ENCODE results near the gene KRTAP27-1.

Gene KRTAP27-1

GRCh38 chr21:30337276-30337744 lies at the start of gene KRTAP27-1:
TSS of gene KRTAP27-1 (minus strand) at chr21:30337694. CDS start at chr21:30337668, 26 bp downstream.
- DNase-seq (ENCODE audit: low spot score in 2 of 2) (no peak), ATAC-seq (no peak)
- no peaks in the 10 kb centered on the region for H3K4me1 Mint-ChIP-seq
- H3K27ac Mint-ChIP-seq = no peak within 1 kb of the TSS
- H3K9me3 Mint-ChIP-seq = no peaks in the 10 kb centered on the region
- no peaks in the 10 kb centered on the region for H3K36me3 Mint-ChIP-seq
- H3K4me3 Mint-ChIP-seq = no peak within 1 kb of the TSS

- DNase-seq (ENCODE audit: low spot score in 2 of 2) = no peak
- no peak for ATAC-seq
- Mint-ChIP-seq H3K36me3 (no peaks in the 10 kb centered on the region), H3K27ac (no peak overlapping the region), H3K9me3 (peaks cover 14% of the 10 kb centered on the region), H3K4me3 (no peak overlapping the region), H3K4me1 (no peaks in the 10 kb centered on the region)
Observed at GRCh38 chr21:30382201-30382600, 44.7 kb upstream of the KRTAP27-1 start.

DNA sequence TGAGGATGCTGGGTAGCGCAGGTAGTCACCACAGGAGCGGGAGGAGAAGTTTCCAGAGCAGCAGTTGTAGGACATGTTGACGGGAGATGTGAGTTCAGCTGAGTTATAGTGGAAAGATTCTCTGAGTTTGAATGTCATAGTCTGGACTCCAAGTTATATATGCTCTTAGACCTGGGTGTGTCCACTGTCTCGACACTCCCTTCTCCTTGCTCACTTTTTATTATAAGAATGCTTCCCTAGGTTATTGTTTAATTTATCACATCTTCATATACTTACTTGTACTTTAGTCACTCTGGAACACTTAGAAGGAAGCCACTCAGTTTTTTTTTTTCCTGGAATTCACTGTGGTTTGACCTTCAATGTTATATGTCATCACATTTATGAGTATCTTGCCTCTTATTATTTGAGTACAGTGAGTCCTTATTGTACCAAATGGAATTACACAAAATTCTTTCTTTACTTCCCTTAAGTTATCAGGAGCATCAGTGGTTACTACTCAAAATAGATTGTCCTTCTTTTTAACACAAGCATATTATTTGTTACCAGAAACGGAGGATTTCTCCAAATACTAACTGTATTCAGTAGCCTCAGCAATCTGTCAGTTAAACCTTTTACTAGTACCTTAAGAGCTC lies 34.8 kb upstream of the KRTAP27-1 start, which contains the start of gene KRTAP13-2:
TSS of gene KRTAP13-2 (minus strand) at position 133 of the 632 bp plus-strand sequence. CDS start at position 75, 58 bp downstream.
- Mint-ChIP-seq H3K4me1 (no peaks in the 10 kb centered on the region), H3K9me3 (peaks cover 9% of the 10 kb centered on the region), H3K36me3 (no peaks in the 10 kb centered on the region), H3K27ac (no peak within 1 kb of the TSS), H3K4me3 (no peak within 1 kb of the TSS)
- no peak for DNase-seq (ENCODE audit: low spot score in 2 of 2)
- ATAC-seq = no peak

GRCh38 chr21:30355906-30356305 lies 18.4 kb upstream of the KRTAP27-1 start:
- Mint-ChIP-seq H3K4me1 (no peaks in the 10 kb centered on the region), H3K27ac (no peak overlapping the region), H3K4me3 (no peak overlapping the region), H3K36me3 (no peaks in the 10 kb centered on the region), H3K9me3 (peaks cover 11% of the 10 kb centered on the region)
- no peak for ATAC-seq
- no peak for DNase-seq (ENCODE audit: low spot score in 2 of 2)

DNA sequence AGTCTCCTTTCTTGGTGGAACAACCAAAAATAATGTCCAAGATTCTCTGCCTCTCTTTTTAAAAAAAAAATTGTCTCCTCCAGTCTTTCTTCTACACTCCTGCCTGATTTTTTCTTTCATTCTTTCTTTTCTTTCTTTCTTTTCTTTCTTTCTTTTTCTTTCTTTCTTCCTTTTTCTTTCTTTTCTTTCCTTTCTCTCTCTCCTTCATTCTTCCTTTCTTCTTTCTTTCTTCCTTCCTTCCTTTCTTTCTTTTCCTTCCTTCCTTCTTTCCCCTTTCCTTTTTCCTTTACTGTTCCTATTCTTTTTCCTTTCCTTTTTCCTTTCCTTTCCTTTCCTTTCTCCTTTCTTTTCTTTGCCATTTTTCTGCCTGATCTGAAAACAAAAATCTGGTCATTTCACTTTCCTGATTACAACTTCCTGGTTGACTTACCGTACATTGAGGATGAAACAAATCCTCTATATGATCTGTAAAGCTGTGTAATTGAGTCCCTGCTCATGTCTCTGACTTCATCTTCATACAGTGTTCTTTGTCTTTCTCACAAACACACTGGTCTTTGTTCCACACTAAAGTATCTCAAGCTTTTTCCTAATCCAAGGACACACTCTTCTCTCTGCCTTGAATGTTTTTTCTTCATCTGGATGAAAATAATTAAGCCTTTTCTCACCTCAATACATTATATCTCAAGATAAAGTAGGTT lies 17.0 kb upstream of the KRTAP27-1 start:
- Mint-ChIP-seq H3K4me3 (no peak overlapping the region), H3K4me1 (no peaks in the 10 kb centered on the region), H3K27ac (no peak overlapping the region), H3K9me3 (peaks cover 11% of the 10 kb centered on the region), H3K36me3 (no peaks in the 10 kb centered on the region)
- ATAC-seq (no peak), DNase-seq (ENCODE audit: low spot score in 2 of 2) (no peak)

- ATAC-seq = no peak
- no peak for DNase-seq (ENCODE audit: low spot score in 2 of 2)
- H3K27ac Mint-ChIP-seq = no peak overlapping the region
- no peak overlapping the region for H3K4me3 Mint-ChIP-seq
- no peaks in the 10 kb centered on the region for H3K36me3 Mint-ChIP-seq
- H3K9me3 Mint-ChIP-seq = peaks cover 14% of the 10 kb centered on the region
- H3K4me1 Mint-ChIP-seq = no peaks in the 10 kb centered on the region
Observed at GRCh38 chr21:30351534-30351933, 14.0 kb upstream of the KRTAP27-1 start.

GRCh38 chr21:30349572-30349971 lies 12.1 kb upstream of the KRTAP27-1 start:
- Mint-ChIP-seq H3K4me1 (no peaks in the 10 kb centered on the region), H3K4me3 (no peak overlapping the region), H3K9me3 (peaks cover 12% of the 10 kb centered on the region), H3K36me3 (no peaks in the 10 kb centered on the region), H3K27ac (no peak overlapping the region)
- ATAC-seq (no peak), DNase-seq (ENCODE audit: low spot score in 2 of 2) (no peak)

- Mint-ChIP-seq H3K4me1 (no peaks in the 10 kb centered on the region), H3K9me3 (peaks cover 8% of the 10 kb centered on the region), H3K27ac (no peak within 1 kb of the TSS), H3K36me3 (no peaks in the 10 kb centered on the region), H3K4me3 (no peak within 1 kb of the TSS)
- DNase-seq (ENCODE audit: low spot score in 2 of 2) (no peak), ATAC-seq (no peak)
Observed at GRCh38 chr21:30348506-30348905, 11.0 kb upstream of the KRTAP27-1 start, which contains the start of gene KRTAP23-1. TSS of gene KRTAP23-1 (minus strand) at chr21:30348606. CDS start at chr21:30348606, 0 bp downstream.

DNA sequence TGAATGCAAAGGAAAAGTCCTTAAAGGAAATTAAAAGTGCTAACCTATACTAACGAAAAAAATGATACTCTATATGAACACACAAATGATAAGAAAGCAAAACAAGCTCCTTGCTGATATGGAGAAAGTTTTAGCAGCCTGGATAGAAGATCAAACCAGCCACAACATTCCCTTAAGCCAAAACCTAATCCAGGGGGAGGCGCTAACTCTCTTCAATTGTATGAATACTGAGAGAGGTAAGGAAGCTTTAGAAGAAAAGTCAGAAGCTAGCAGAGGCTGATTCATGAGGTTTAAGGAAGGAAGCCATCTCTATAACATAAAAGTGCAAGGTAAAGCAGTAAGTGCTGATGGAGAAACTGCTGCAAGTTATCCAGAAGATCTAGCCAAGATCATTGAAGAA lies 7.5 kb upstream of the KRTAP27-1 start:
- no peak for ATAC-seq

GRCh38 chr21:30340714-30341573 lies 3.5 kb upstream of the KRTAP27-1 start:
- no peak overlapping the region for H3K27ac Mint-ChIP-seq
- DNase-seq (ENCODE audit: low spot score in 2 of 2) = no peak
- no peaks in the 10 kb centered on the region for H3K36me3 Mint-ChIP-seq
- ATAC-seq = no peak
- no peak overlapping the region for H3K4me3 Mint-ChIP-seq
- H3K4me1 Mint-ChIP-seq = no peaks in the 10 kb centered on the region
- H3K9me3 Mint-ChIP-seq = no peaks in the 10 kb centered on the region

More for the DNA sequence above, 7.5 kb upstream of the KRTAP27-1 start:
- Mint-ChIP-seq H3K27ac (no peak overlapping the region), H3K9me3 (peaks cover 6% of the 10 kb centered on the region), H3K4me3 (no peak overlapping the region), H3K4me1 (no peaks in the 10 kb centered on the region), H3K36me3 (no peaks in the 10 kb centered on the region)
- DNase-seq (ENCODE audit: low spot score in 2 of 2) = no peak

DNA sequence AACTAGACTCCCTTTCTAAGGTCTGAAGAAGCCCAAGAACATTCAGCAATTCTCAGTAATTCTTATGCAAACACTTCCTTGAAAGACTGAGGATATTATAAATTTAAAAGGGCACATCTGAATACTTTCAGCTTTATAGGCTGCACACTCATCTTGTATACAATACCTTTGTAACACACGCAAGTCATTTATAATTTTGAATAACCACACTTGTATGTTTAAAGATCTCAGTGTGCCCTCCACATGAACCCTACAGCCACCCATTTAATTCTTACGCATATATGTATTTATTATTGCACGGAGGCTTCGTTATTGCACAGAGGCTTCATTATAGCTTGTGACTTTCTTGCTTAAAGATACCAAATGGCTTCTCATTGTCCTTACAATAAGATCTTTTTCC lies 1.2 kb upstream of the KRTAP27-1 start:
- H3K9me3 Mint-ChIP-seq = no peaks in the 10 kb centered on the region
- no peak overlapping the region for H3K4me3 Mint-ChIP-seq
- no peaks in the 10 kb centered on the region for H3K4me1 Mint-ChIP-seq
- no peak overlapping the region for H3K27ac Mint-ChIP-seq
- ATAC-seq (no peak), DNase-seq (ENCODE audit: low spot score in 2 of 2) (no peak)
- no peaks in the 10 kb centered on the region for H3K36me3 Mint-ChIP-seq

GRCh38 chr21:30337772-30338171 lies 278 bp upstream of the KRTAP27-1 start:
- ATAC-seq (no peak), DNase-seq (ENCODE audit: low spot score in 2 of 2) (no peak)
- no peak overlapping the region for H3K27ac Mint-ChIP-seq

DNA sequence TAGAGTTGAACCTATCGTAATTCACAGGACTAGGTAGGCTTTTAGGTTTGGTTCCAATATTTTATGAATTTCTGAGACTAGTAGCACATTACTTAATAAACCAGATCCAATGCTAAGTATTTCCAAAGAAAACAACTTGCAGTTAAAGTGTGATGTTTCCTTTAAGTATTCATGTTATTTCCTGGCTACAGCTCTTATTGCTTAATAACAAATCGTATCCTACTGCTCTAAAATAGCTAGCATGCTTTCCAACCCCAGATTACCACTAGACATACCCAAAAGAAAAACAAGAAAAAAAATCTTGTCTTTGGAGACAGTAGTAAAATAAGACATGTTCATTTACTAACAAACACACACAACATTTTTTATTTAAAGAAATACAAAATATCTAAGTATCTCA lies 898 bp downstream of the KRTAP27-1 start:
- Mint-ChIP-seq H3K9me3 (no peaks in the 10 kb centered on the region), H3K27ac (no peak overlapping the region), H3K4me1 (no peaks in the 10 kb centered on the region), H3K36me3 (no peaks in the 10 kb centered on the region), H3K4me3 (no peak overlapping the region)
- ATAC-seq (no peak), DNase-seq (ENCODE audit: low spot score in 2 of 2) (no peak)

More at GRCh38 chr21:30337772-30338171, 278 bp upstream of the KRTAP27-1 start:
- Mint-ChIP-seq H3K4me1 (no peaks in the 10 kb centered on the region), H3K4me3 (no peak overlapping the region), H3K36me3 (no peaks in the 10 kb centered on the region), H3K9me3 (no peaks in the 10 kb centered on the region)

DNA sequence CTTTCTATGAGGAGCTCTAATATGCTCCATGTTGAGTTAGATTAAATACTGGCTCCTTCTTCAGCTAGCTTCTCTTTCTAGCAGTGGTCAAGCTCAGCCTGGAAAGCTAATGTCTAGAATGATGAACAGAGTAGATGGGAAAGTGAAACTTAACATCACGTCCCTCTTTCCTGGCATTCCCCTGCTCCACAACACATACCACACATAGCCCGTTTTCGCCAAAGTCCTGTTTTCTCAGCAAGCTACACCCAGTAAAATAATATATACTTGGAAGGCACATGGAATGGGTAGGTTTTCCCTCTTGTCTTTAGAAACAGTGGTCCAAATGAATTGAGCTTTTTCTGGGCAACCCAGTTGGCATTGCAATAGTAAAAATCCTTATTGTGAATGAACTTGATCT lies 3.8 kb downstream of the KRTAP27-1 start:
- no peak overlapping the region for H3K27ac Mint-ChIP-seq
- no peaks in the 10 kb centered on the region for H3K4me1 Mint-ChIP-seq
- no peak for ATAC-seq
- no peak for DNase-seq (ENCODE audit: low spot score in 2 of 2)
- H3K36me3 Mint-ChIP-seq = no peaks in the 10 kb centered on the region
- no peak overlapping the region for H3K4me3 Mint-ChIP-seq
- H3K9me3 Mint-ChIP-seq = no peaks in the 10 kb centered on the region

DNA sequence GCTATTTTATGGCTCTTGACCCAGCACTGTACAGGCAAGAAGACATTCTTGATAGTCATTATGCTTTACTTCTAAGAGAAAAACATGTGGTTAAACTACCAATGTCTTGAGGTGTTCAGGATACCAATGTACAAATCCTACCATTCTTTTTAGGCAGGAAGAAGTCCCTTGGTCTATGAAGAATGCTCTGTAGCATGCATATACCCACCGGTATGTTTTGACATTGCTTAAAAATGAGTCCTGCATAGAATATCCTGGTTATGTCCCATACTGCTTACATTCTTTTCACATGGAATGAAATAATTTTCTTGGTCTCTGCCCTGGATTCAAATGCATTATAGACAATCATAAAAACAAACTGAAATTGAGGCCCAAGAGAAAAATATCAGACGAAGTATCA lies 4.8 kb downstream of the KRTAP27-1 start:
- Mint-ChIP-seq H3K4me1 (no peaks in the 10 kb centered on the region), H3K9me3 (no peaks in the 10 kb centered on the region), H3K27ac (no peak overlapping the region), H3K36me3 (no peaks in the 10 kb centered on the region), H3K4me3 (no peak overlapping the region)
- no peak for DNase-seq (ENCODE audit: low spot score in 2 of 2)
- no peak for ATAC-seq

Measured in stimulated activated effector memory CD8-positive, alpha-beta T cell treated with anti-CD3 and anti-CD28 coated beads, Interleukin-12 subunit alpha, Interleukin-12 subunit beta, amount 100 ng/mL, for 72 hours (primary cell).